OCI-LY7 (cell line): Measurements from ENCODE around the gene ZNF532. TPM values are rescaled to one million over a fixed set of nuclear protein-coding genes. Genes with fewer than 3 reads are reported as not detected.

Experiments
- BruUV-seq: library from RNA; stranded (reverse); fragments of 400-500 nt; replicated peaks from 2 replicates; lab custom pipeline; 2021; lab: Mats Ljungman, UMichigan
- CTCF ChIA-PET: fragments of 300-600 bp; sonication (Branson Sonifier 250); formaldehyde crosslinking; loops from one replicate; lab custom pipeline; 2022; ENCODE audit warnings: antibody characterized with exemption; ENCODE audit not compliant: unreplicated experiment; lab: Charles Lee
- POLR2A ChIA-PET: fragments of 300-600 bp; sonication (Branson Sonifier 250); formaldehyde crosslinking; loops from one replicate; lab custom pipeline; 2022; ENCODE audit warnings: antibody characterized with exemption; lab: Charles Lee
- DNase-seq: peaks from one replicate; pipeline ENCODE4 v3.0.0-alpha.2; 2015; ENCODE audit warnings: low spot score
- H2AFZ ChIP-seq: fragments of 200-600 bp; sonication (generic), shearing (Covaris generic); 2 replicates; pipeline ENCODE4 v1.6.1; 2014; ENCODE audit warnings: mild to moderate bottlenecking, antibody characterized with exemption, low read length, moderate library complexity
- H3K27ac ChIP-seq: fragments of 200-600 bp; sonication (generic); 2 replicates; pipeline ENCODE4 v1.5.1; 2014; ENCODE audit warnings: mixed run types, low read depth, mild to moderate bottlenecking, moderate library complexity, low read length, inconsistent platforms; ENCODE audit not compliant: poor library complexity, severe bottlenecking
- H3K36me3 ChIP-seq: fragments of 200-600 bp; sonication (generic); 2 replicates; pipeline ENCODE4 v1.6.1; 2014; ENCODE audit warnings: mild to moderate bottlenecking, antibody characterized with exemption, low read length, moderate library complexity, mixed read lengths; ENCODE audit not compliant: insufficient read depth
- H3K4me1 ChIP-seq: fragments of 200-600 bp; sonication (generic); 2 replicates; pipeline ENCODE4 v1.5.1; 2014; ENCODE audit warnings: mild to moderate bottlenecking, low read length; ENCODE audit not compliant: insufficient read depth, poor library complexity, severe bottlenecking
- H3K4me2 ChIP-seq: fragments of 200-600 bp; sonication (generic); 2 replicates; pipeline ENCODE4 v1.6.1; 2014; ENCODE audit warnings: mild to moderate bottlenecking, low read length
- H3K4me3 ChIP-seq: fragments of 200-600 bp; sonication (generic); 2 replicates; pipeline ENCODE4 v1.5.1; 2014; ENCODE audit warnings: mild to moderate bottlenecking, low read depth, low read length; ENCODE audit not compliant: poor library complexity, severe bottlenecking
- H3K79me2 ChIP-seq: fragments of 200-600 bp; sonication (generic); 2 replicates; pipeline ENCODE4 v1.6.1; 2016; ENCODE audit warnings: low read depth, mild to moderate bottlenecking, low read length, moderate library complexity, mixed read lengths; ENCODE audit not compliant: insufficient read depth
- H3K9me2 ChIP-seq: fragments of 200-600 bp; sonication (generic); 2 replicates; pipeline ENCODE4 v1.6.1; 2016; ENCODE audit warnings: mild to moderate bottlenecking, low read length, mixed read lengths; ENCODE audit not compliant: insufficient read depth
- H3K9me3 ChIP-seq: fragments of 200-600 bp; sonication (generic); 2 replicates; pipeline ENCODE4 v1.6.1; 2014; ENCODE audit warnings: mild to moderate bottlenecking, mixed run types, low read length, mixed read lengths
- H4K20me1 ChIP-seq: fragments of 200-600 bp; sonication (generic); 2 replicates; pipeline ENCODE4 v1.6.1; 2014; ENCODE audit warnings: mild to moderate bottlenecking, antibody characterized with exemption, low read length, moderate library complexity, mixed read lengths; ENCODE audit not compliant: insufficient read depth
- CTCF ChIP-seq: fragments of 200-600 bp; sonication (generic); conservative IDR thresholded peaks from 2 replicates; pipeline ENCODE4 v1.5.1; 2014; ENCODE audit warnings: mild to moderate bottlenecking, antibody characterized with exemption, low read length, moderate library complexity, mixed read lengths
- EZH2phosphoT487 ChIP-seq: fragments of 200-600 bp; sonication (generic); IDR thresholded peaks from 2 replicates; pipeline ENCODE4 v1.6.1; 2018; ENCODE audit warnings: low read depth, borderline replicate concordance, mild to moderate bottlenecking, mixed run types, antibody characterized with exemption, low read length, moderate library complexity, mixed read lengths
- intact Hi-C: fragments of 100-400 bp; cut with micrococcal nuclease; formaldehyde crosslinking; loops from one replicate; pipeline ENCODE4 v1.10.0; 2022; ENCODE audit not compliant: unreplicated experiment
- total RNA-seq, 2 experiments: library from RNA; depleted of rRNA in 1 of 2; stranded (reverse); fragments of >200 nt in 1 of 2; shearing (Covaris generic) in 1 of 2; gene quantifications; 2 replicates each; pipeline ENCODE4 v1.2.3, GENCODE V29; 2014 to 2022

The ZNF532 gene
- total RNA-seq, 2 experiments from 2014 or later = 10.4 to 18.7 TPM

- peaks cover 4% of the 10 kb centered on the region; the same call in 1 of the 2 replicates for H3K79me2 ChIP-seq
- no peaks in the 10 kb centered on the region for H4K20me1 ChIP-seq
- no peak overlapping the region for H3K27ac ChIP-seq
- H3K4me3 ChIP-seq = no peak overlapping the region
- H3K4me2 ChIP-seq = peak overlapping the region; percentile 78; the same call in 1 of the 2 replicates
- intact Hi-C loops = loop anchor here (10.0 kb wide), 1 partner anchor 81 kb away; no protein-coding TSS in a partner anchor
- ChIA-PET CTCF (no interaction called here), POLR2A (interaction anchor here (0.6 to 1.0 kb wide), 2 partner anchors 134 to 194 kb away, joined by 3 read pairs; no protein-coding TSS in a partner anchor)
- DNase-seq = no peak
- no TSS peak for BruUV-seq
- peaks cover 20% of the 10 kb centered on the region for H3K36me3 ChIP-seq
- no peaks in the 10 kb centered on the region for H3K9me2 ChIP-seq
- H2AFZ ChIP-seq = no peak overlapping the region
- H3K9me3 ChIP-seq = no peaks in the 10 kb centered on the region
- peaks cover 31% of the 10 kb centered on the region for H3K4me1 ChIP-seq
- TF ChIP-seq EZH2phosphoT487 = no peak
- no peak for TF ChIP-seq CTCF
Measured at GRCh38 chr18:58866066-58866772, 1.5 kb downstream of the ZNF532 start.

- Histone ChIP-seq H3K9me2 (no peaks in the 10 kb centered on the region), H3K4me2 (no peak overlapping the region), H3K36me3 (peaks cover 20% of the 10 kb centered on the region), H3K27ac (no peak overlapping the region), H3K79me2 (peaks cover 4% of the 10 kb centered on the region; the same call in 1 of the 2 replicates), H2AFZ (no peak overlapping the region), H3K4me3 (no peak overlapping the region), H3K4me1 (peaks cover 28% of the 10 kb centered on the region), H3K9me3 (no peaks in the 10 kb centered on the region), H4K20me1 (no peaks in the 10 kb centered on the region)
- TF ChIP-seq EZH2phosphoT487 (no peak), CTCF (no peak)
- intact Hi-C loops = loop anchor here (10.0 kb wide), 1 partner anchor 82 kb away; no protein-coding TSS in a partner anchor
- no TSS peak for BruUV-seq
- CTCF ChIA-PET = no interaction called here
- POLR2A ChIA-PET = interaction anchor here (0.6 to 1.0 kb wide), 2 partner anchors 133 to 195 kb away, joined by 3 read pairs; no protein-coding TSS in a partner anchor
- no peak for DNase-seq
Measured at GRCh38 chr18:58866773-58867150, 2.1 kb downstream of the ZNF532 start.
